ENCODE results near the gene GALNT2.

The GALNT2 gene

GRCh38 chr1:230079199-230080024 lies 12.4 kb downstream of the GALNT2 start:
- H3F3A ChIP-seq (ENCODE audit: insufficient read depth), result peaks cover 4% of the 10 kb centered on the region; the same call in 1 of the 2 replicates
- H3K9me2 ChIP-seq (replicated peaks; ENCODE audit: insufficient read depth, low read length), result no peaks in the 10 kb centered on the region
- H3K27ac ChIP-seq (ENCODE audit: low read depth, low read length), result no peak overlapping the region
- TF ChIP-seq CTCF (IDR thresholded peaks at IDR 0.05; ENCODE audit: insufficient read depth, low read length, poor library complexity, severe bottlenecking) (no peak), EZH2phosphoT487 (conservative IDR thresholded peaks at IDR 0.05; ENCODE audit: low read length) (no peak)
- H3K36me3 ChIP-seq (ENCODE audit: low read length), result no peaks in the 10 kb centered on the region
- no peaks in the 10 kb centered on the region for H3K27me3 ChIP-seq (ENCODE audit: low read length)
- no peaks in the 10 kb centered on the region; the same call in 1 of the 2 replicates for H4K20me1 ChIP-seq (ENCODE audit: low read depth, low read length)
- no peak overlapping the region for H3K4me3 ChIP-seq (ENCODE audit: insufficient read depth, low read length, poor library complexity, severe bottlenecking)
- H2AFZ ChIP-seq (ENCODE audit: low read depth, low read length, severe bottlenecking), result no peak overlapping the region
- no peak overlapping the region for H3K4me2 ChIP-seq (ENCODE audit: low read depth, low read length, poor library complexity, severe bottlenecking)
- no peak overlapping the region for H3K9ac ChIP-seq (ENCODE audit: low read length)
- H3K9me3 ChIP-seq (ENCODE audit: insufficient read depth, low read length), result peaks cover 7% of the 10 kb centered on the region; the same call in 1 of the 2 replicates
- no peaks in the 10 kb centered on the region; the same call in 1 of the 2 replicates for H3K79me2 ChIP-seq (ENCODE audit: insufficient read depth, low read length)

DNA sequence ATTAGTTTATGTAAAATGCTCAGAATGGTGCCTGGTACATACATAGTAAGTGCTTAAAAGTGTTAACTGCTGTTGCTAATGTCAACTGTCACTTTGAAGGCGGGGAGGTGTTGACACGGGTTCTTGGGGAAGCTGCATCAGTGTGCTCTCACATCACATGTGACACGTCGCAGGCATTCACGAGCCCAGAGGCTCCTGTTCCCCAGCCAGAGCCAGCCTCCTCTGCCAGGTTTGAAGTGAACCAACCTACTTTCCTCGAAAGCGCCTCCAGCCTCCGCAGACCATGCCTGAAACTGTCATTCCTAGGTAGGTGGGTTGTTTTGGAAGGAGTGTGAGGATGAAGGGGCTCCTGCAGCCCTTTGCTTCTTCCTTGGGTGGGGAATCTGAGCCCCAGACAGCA lies 13.8 kb downstream of the GALNT2 start:
- Histone ChIP-seq H3K4me2 (ENCODE audit: low read depth, low read length, poor library complexity, severe bottlenecking) (no peak overlapping the region), H3K79me2 (ENCODE audit: insufficient read depth, low read length) (no peaks in the 10 kb centered on the region; the same call in 1 of the 2 replicates), H3K9me2 (replicated peaks; ENCODE audit: insufficient read depth, low read length) (no peaks in the 10 kb centered on the region), H3K27ac (ENCODE audit: low read depth, low read length) (no peak overlapping the region), H3K27me3 (ENCODE audit: low read length) (no peaks in the 10 kb centered on the region), H3F3A (ENCODE audit: insufficient read depth) (peaks cover 4% of the 10 kb centered on the region; the same call in 1 of the 2 replicates), H3K9ac (ENCODE audit: low read length) (no peak overlapping the region), H4K20me1 (ENCODE audit: low read depth, low read length) (no peaks in the 10 kb centered on the region; the same call in 1 of the 2 replicates), H3K4me3 (ENCODE audit: insufficient read depth, low read length, poor library complexity, severe bottlenecking) (no peak overlapping the region), H3K9me3 (ENCODE audit: insufficient read depth, low read length) (peaks cover 7% of the 10 kb centered on the region; the same call in 1 of the 2 replicates), H3K36me3 (ENCODE audit: low read length) (no peaks in the 10 kb centered on the region), H2AFZ (ENCODE audit: low read depth, low read length, severe bottlenecking) (no peak overlapping the region)
- TF ChIP-seq CTCF (IDR thresholded peaks at IDR 0.05; ENCODE audit: insufficient read depth, low read length, poor library complexity, severe bottlenecking), result no peak

DNA sequence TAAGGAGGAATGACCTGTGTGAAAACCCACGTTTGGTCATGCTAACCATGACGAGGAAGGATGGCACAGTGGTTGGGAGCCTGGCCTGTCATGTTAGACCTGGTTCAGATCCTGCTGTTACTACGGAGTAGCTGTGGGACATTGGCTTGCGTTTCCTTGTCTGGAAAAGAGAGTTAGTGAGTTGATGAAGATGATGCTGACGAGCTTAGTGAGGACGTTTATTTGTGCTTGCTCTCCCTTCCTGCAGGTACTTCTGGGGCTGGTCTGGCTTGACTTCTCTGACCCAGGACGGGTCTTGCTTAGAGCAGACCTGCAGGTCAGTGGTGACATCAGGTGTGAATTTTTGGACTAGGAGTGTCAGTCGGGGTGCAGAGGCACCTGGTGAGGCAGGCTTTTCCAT lies 14.7 kb downstream of the GALNT2 start:
- H4K20me1 ChIP-seq (ENCODE audit: low read depth, low read length), result no peaks in the 10 kb centered on the region; the same call in 1 of the 2 replicates

More for the DNA sequence above, 14.7 kb downstream of the GALNT2 start:
- no peak overlapping the region for H3K4me2 ChIP-seq (ENCODE audit: low read depth, low read length, poor library complexity, severe bottlenecking)
- peaks cover 4% of the 10 kb centered on the region; the same call in 1 of the 2 replicates for H3F3A ChIP-seq (ENCODE audit: insufficient read depth)
- no peaks in the 10 kb centered on the region; the same call in 1 of the 2 replicates for H3K79me2 ChIP-seq (ENCODE audit: insufficient read depth, low read length)
- H3K9me3 ChIP-seq (ENCODE audit: insufficient read depth, low read length), result peaks cover 7% of the 10 kb centered on the region; the same call in 1 of the 2 replicates
- TF ChIP-seq CTCF (IDR thresholded peaks at IDR 0.05; ENCODE audit: insufficient read depth, low read length, poor library complexity, severe bottlenecking) (no peak), EZH2phosphoT487 (conservative IDR thresholded peaks at IDR 0.05; ENCODE audit: low read length) (no peak)
- no peaks in the 10 kb centered on the region for H3K27me3 ChIP-seq (ENCODE audit: low read length)
- H3K4me3 ChIP-seq (ENCODE audit: insufficient read depth, low read length, poor library complexity, severe bottlenecking), result no peak overlapping the region
- H3K9ac ChIP-seq (ENCODE audit: low read length), result no peak overlapping the region
- H3K27ac ChIP-seq (ENCODE audit: low read depth, low read length), result no peak overlapping the region
- no peaks in the 10 kb centered on the region for H3K36me3 ChIP-seq (ENCODE audit: low read length)
- no peak overlapping the region for H2AFZ ChIP-seq (ENCODE audit: low read depth, low read length, severe bottlenecking)
- no peaks in the 10 kb centered on the region for H3K9me2 ChIP-seq (replicated peaks; ENCODE audit: insufficient read depth, low read length)
